ENCODE measurements around the gene PCBP2.

GRCh38 chr12:53428741-53429140 lies 23.2 kb upstream of the PCBP2 start:
- TF ChIP-seq CTCF (IDR thresholded peaks at IDR 0.05), result no peak
- TF ChIP-seq POLR2A (IDR thresholded peaks at IDR 0.05), result no peak
- TF ChIP-seq EP300 (IDR thresholded peaks at IDR 0.05), result no peak
- no peak for TF ChIP-seq POLR2AphosphoS5 (IDR thresholded peaks at IDR 0.05)
